H9 (cell line): ENCODE results near the gene NARF. TPM values are rescaled to one million over a fixed set of nuclear protein-coding genes. Genes with fewer than 3 reads are reported as not detected.
"Not testable (repeated sequence)": the region's sequence is repeated elsewhere in the genome, so short reads cannot be mapped to it uniquely, and the experiment has no call there.

Source experiments
- DNase-seq: peaks from one replicate; pipeline ENCODE4 v3.0.0-alpha.2; 2017
- H2AFZ ChIP-seq: one replicate; pipeline ENCODE4 v1.6.1; 2013; ENCODE audit warnings: mild to moderate bottlenecking, low read length, control low read depth, moderate library complexity
- H2AK5ac ChIP-seq: 2 replicates; pipeline ENCODE4 v1.6.1; 2013; ENCODE audit warnings: low read length, control low read depth, mixed read lengths; ENCODE audit not compliant: insufficient read length
- H2BK120ac ChIP-seq: one replicate; pipeline ENCODE4 v1.6.1; 2013; ENCODE audit warnings: low read depth, mild to moderate bottlenecking, low read length, control low read depth, inconsistent platforms; ENCODE audit not compliant: poor library complexity, severe bottlenecking
- H2BK12ac ChIP-seq: 2 replicates; pipeline ENCODE4 v1.6.1; 2013; ENCODE audit warnings: low read length, control low read depth, mixed read lengths, low read depth; ENCODE audit not compliant: insufficient read length
- H2BK15ac ChIP-seq: 2 replicates; pipeline ENCODE4 v1.6.1; 2013; ENCODE audit warnings: low read depth, low read length, control low read depth
- H2BK20ac ChIP-seq: one replicate; pipeline ENCODE4 v1.6.1; 2013; ENCODE audit warnings: low read depth, mild to moderate bottlenecking, low read length, control low read depth, inconsistent platforms; ENCODE audit not compliant: poor library complexity, severe bottlenecking
- H2BK5ac ChIP-seq: 2 replicates; pipeline ENCODE4 v1.6.1; 2013; ENCODE audit warnings: low read length, control low read depth, mixed read lengths; ENCODE audit not compliant: insufficient read length
- H3K14ac ChIP-seq: 2 replicates; pipeline ENCODE4 v1.6.1; 2013; ENCODE audit warnings: low read length, control low read depth; ENCODE audit not compliant: insufficient read depth
- H3K18ac ChIP-seq: 2 replicates; pipeline ENCODE4 v1.6.1; 2013; ENCODE audit warnings: low read depth, mild to moderate bottlenecking, mixed read lengths, low read length, control low read depth; ENCODE audit not compliant: insufficient read length
- H3K23ac ChIP-seq: 2 replicates; pipeline ENCODE4 v1.6.1; 2013; ENCODE audit warnings: low read length, control low read depth, mixed read lengths, low read depth; ENCODE audit not compliant: insufficient read length
- H3K23me2 ChIP-seq: 2 replicates; pipeline ENCODE4 v1.6.1; 2013; ENCODE audit warnings: low read depth, mild to moderate bottlenecking, mixed read lengths, low read length, control low read depth; ENCODE audit not compliant: insufficient read length, poor library complexity, severe bottlenecking
- H3K27ac ChIP-seq: 2 replicates; pipeline ENCODE4 v1.5.1; 2013; ENCODE audit warnings: low read length, control low read depth, mixed read lengths, low read depth; ENCODE audit not compliant: insufficient read length
- H3K27me3 ChIP-seq: 2 replicates; pipeline ENCODE4 v1.6.1; 2013; ENCODE audit warnings: low read length, control low read depth, inconsistent platforms; ENCODE audit not compliant: insufficient read depth
- H3K4ac ChIP-seq: 2 replicates; pipeline ENCODE4 v1.6.1; 2013; ENCODE audit warnings: low read depth, mild to moderate bottlenecking, control low read depth, inconsistent platforms, low read length, moderate library complexity
- H3K4me1 ChIP-seq: 2 replicates; pipeline ENCODE4 v1.6.1; 2013; ENCODE audit warnings: low read length, control low read depth, inconsistent platforms; ENCODE audit not compliant: insufficient read depth
- H3K4me2 ChIP-seq: 2 replicates; pipeline ENCODE4 v1.6.1; 2013; ENCODE audit warnings: low read length, control low read depth, mixed read lengths; ENCODE audit not compliant: insufficient read length, insufficient read depth
- H3K56ac ChIP-seq: 2 replicates; pipeline ENCODE4 v1.6.1; 2013; ENCODE audit warnings: low read depth, mild to moderate bottlenecking, mixed read lengths, low read length, control low read depth; ENCODE audit not compliant: insufficient read length
- H3K79me1 ChIP-seq: 2 replicates; pipeline ENCODE4 v1.6.1; 2013; ENCODE audit warnings: low read depth, mild to moderate bottlenecking, moderate library complexity, low read length, control low read depth, inconsistent platforms; ENCODE audit not compliant: insufficient read depth, poor library complexity, severe bottlenecking
- H3K79me2 ChIP-seq: 2 replicates; pipeline ENCODE4 v1.6.1; 2013; ENCODE audit warnings: low read length, control low read depth, inconsistent platforms; ENCODE audit not compliant: insufficient read depth
- H3K9ac ChIP-seq: 2 replicates; pipeline ENCODE4 v1.6.1; 2013; ENCODE audit warnings: low read length, control low read depth, mixed read lengths; ENCODE audit not compliant: insufficient read length; ENCODE audit errors: extremely low read depth
- H3K9me3 ChIP-seq: one replicate; pipeline ENCODE4 v1.6.1; 2013; ENCODE audit warnings: low read depth, low read length, inconsistent platforms; ENCODE audit not compliant: control insufficient read depth
- H3T11ph ChIP-seq: one replicate; pipeline ENCODE4 v1.6.1; 2013; ENCODE audit warnings: mild to moderate bottlenecking, low read length, control low read depth, inconsistent platforms
- H4K20me1 ChIP-seq: one replicate; pipeline ENCODE4 v1.6.1; 2013; ENCODE audit not compliant: control insufficient read depth, insufficient read length, insufficient read depth
- H4K5ac ChIP-seq: 2 replicates; pipeline ENCODE4 v1.6.1; 2013; ENCODE audit warnings: low read depth, mild to moderate bottlenecking, mixed read lengths, low read length, control low read depth; ENCODE audit not compliant: insufficient read length
- H4K8ac ChIP-seq: replicated peaks from 2 replicates; pipeline ENCODE4 v1.6.1; 2013; ENCODE audit warnings: low read length, control low read depth, mixed read lengths, low read depth; ENCODE audit not compliant: insufficient read length
- H4K91ac ChIP-seq: 2 replicates; pipeline ENCODE4 v1.6.1; 2013; ENCODE audit warnings: low read depth, mild to moderate bottlenecking, moderate library complexity, mixed read lengths, low read length, control low read depth; ENCODE audit not compliant: insufficient read length
- H3K27ac Mint-ChIP-seq, 3 experiments: 2 replicates in 2 of 3; 3 replicates in 1 of 3; pipeline ENCODE4 v1.8.0; 2020 to 2021; ENCODE audit warnings: mixed read lengths in 3 of 3, mild to moderate bottlenecking in 1 of 3, moderate library complexity in 1 of 3
- H3K27me3 Mint-ChIP-seq: 2 replicates; pipeline ENCODE4 v1.8.0; 2021; ENCODE audit warnings: low read depth, mild to moderate bottlenecking, moderate library complexity, mixed read lengths
- H3K36me3 Mint-ChIP-seq, 3 experiments: 2 replicates in 2 of 3; 3 replicates in 1 of 3; pipeline ENCODE4 v1.8.0; 2020 to 2021; ENCODE audit warnings: low read depth in 3 of 3, mixed read lengths in 3 of 3; ENCODE audit not compliant: insufficient read depth in 1 of 3
- H3K4me1 Mint-ChIP-seq, 2 experiments: 2 replicates each; pipeline ENCODE4 v1.8.0; 2020; ENCODE audit warnings: mixed read lengths in 2 of 2
- H3K4me3 Mint-ChIP-seq, 2 experiments: 2 replicates in 1 of 2; 3 replicates in 1 of 2; pipeline ENCODE4 v1.8.0; 2020 to 2021; ENCODE audit warnings: mild to moderate bottlenecking in 2 of 2, mixed read lengths in 2 of 2, moderate library complexity in 1 of 2
- H3K9me3 Mint-ChIP-seq, 2 experiments: 2 replicates in 1 of 2; 3 replicates in 1 of 2; pipeline ENCODE4 v1.8.0; 2020; ENCODE audit warnings: mild to moderate bottlenecking in 2 of 2, mixed read lengths in 2 of 2, moderate library complexity in 1 of 2
- WGBS: extraction: QIAGEN DNeasy Blood & Tissue Kit; methylation state at CpG from one replicate; pipeline ENCODE4 v1.1.7; 2013; ENCODE audit warnings: missing lambda C conversion rate, low lambda C conversion rate, mixed read lengths; ENCODE audit not compliant: insufficient read length; ENCODE audit errors: extremely low coverage; 5-methylcytosine and 5-hydroxymethylcytosine counted together
- total RNA-seq: library from RNA; stranded (reverse); gene quantifications from 2 replicates; pipeline ENCODE4 v1.2.1, GENCODE V29; 2021
- TF ChIP-seq, protein P1 (sequence below): fragments of 200-600 bp; sonication (generic); conservative IDR thresholded peaks from 3 replicates; pipeline ENCODE4 v1.8.0; 2021; ENCODE audit warnings: antibody characterized with exemption, mild to moderate bottlenecking

NARF gene
- total RNA-seq, 1 experiment from 2014 or later, result 124 TPM

DNA sequence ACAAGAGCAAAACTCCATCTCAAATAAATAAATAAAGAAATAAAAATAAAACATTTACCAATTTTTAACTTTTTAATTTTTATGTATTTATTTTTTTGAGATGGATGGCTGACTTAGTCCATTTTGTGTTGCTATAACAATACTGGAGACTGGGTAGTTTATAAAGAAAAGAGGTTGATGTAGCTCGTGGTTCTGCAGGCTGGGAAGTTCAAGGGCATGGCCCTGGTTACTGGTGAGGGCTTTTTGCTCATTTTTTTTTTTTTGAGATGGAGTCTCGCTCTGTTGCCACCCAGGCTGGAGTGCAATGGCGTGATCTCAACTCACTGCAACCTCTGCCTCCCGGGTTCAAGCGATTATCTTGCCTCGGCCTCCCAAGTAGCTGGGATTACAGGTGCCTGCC lies 46.8 kb downstream of the NARF start:
- Histone ChIP-seq H3K56ac (no peak overlapping the region), H2BK12ac (no peak overlapping the region), H3K23ac (no peak overlapping the region), H2AFZ (no peak overlapping the region), H3K4me1 (no peaks in the 10 kb centered on the region), H3K4ac (no peak overlapping the region), H2BK120ac (no peak overlapping the region), H3K79me2 (no peaks in the 10 kb centered on the region), H4K5ac (no peak overlapping the region), H2BK20ac (no peak overlapping the region), H3K9me3 (no peaks in the 10 kb centered on the region), H3K27me3 (no peaks in the 10 kb centered on the region), H3K79me1 (no peaks in the 10 kb centered on the region), H2BK15ac (no peak overlapping the region), H2AK5ac (no peak overlapping the region), H4K8ac (no peak overlapping the region), H3K23me2 (no peaks in the 10 kb centered on the region), H2BK5ac (no peak overlapping the region), H3K9ac (no peak overlapping the region), H3K4me2 (no peak overlapping the region), H3T11ph (no peak overlapping the region), H4K20me1 (no peaks in the 10 kb centered on the region), H3K27ac (no peak overlapping the region), H3K14ac (no peak overlapping the region), H3K18ac (no peak overlapping the region), H4K91ac (no peak overlapping the region)
- DNase-seq, result no peak
- TF ChIP-seq, protein P1, sequence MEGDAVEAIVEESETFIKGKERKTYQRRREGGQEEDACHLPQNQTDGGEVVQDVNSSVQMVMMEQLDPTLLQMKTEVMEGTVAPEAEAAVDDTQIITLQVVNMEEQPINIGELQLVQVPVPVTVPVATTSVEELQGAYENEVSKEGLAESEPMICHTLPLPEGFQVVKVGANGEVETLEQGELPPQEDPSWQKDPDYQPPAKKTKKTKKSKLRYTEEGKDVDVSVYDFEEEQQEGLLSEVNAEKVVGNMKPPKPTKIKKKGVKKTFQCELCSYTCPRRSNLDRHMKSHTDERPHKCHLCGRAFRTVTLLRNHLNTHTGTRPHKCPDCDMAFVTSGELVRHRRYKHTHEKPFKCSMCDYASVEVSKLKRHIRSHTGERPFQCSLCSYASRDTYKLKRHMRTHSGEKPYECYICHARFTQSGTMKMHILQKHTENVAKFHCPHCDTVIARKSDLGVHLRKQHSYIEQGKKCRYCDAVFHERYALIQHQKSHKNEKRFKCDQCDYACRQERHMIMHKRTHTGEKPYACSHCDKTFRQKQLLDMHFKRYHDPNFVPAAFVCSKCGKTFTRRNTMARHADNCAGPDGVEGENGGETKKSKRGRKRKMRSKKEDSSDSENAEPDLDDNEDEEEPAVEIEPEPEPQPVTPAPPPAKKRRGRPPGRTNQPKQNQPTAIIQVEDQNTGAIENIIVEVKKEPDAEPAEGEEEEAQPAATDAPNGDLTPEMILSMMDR, result no peak
- no peaks in the 10 kb centered on the region for H3K36me3 Mint-ChIP-seq
- WGBS, result no CpG with 5 or more reads among the region's 6 CpGs
- peaks cover 8% of the 10 kb centered on the region for H3K27me3 Mint-ChIP-seq
- no peak overlapping the region for H3K4me3 Mint-ChIP-seq
- H3K4me1 Mint-ChIP-seq, result peaks cover 3 to 8% of the 10 kb centered on the region in 2 experiments; a peak in 3 of 4 replicates
- H3K27ac Mint-ChIP-seq, result no peak overlapping the region
- H3K9me3 Mint-ChIP-seq, result peaks cover 0 to 3% of the 10 kb centered on the region in 2 experiments; a peak in 1 of 5 replicates

DNA sequence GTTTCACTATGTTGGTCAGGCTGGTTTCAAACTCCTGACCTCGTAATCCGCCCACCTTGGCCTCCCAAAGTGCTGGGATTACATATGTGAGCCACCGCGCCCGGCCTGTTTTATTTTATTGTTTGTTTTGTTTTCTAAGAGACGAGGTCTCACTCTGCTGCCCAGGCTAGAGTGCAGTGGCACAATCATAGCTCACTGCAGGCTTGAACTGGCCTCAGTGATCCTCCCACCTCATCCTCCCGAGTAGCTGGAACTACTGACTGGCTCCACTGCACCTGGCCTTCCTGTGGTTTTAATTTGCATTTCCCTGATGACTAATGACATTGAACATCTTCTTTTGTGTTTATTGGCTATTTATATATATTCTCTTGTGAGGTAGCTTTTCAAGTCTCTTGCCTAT lies 47.9 kb downstream of the NARF start:
- H2BK15ac ChIP-seq, H3K27me3 Mint-ChIP-seq, H3K9me3 ChIP-seq, H3K27ac ChIP-seq, H2AK5ac ChIP-seq, H2BK120ac ChIP-seq, H3K18ac ChIP-seq, H3K23ac ChIP-seq, H3K4me3 Mint-ChIP-seq, H3K4me1 Mint-ChIP-seq, H2BK5ac ChIP-seq, DNase-seq, H2BK12ac ChIP-seq, H4K91ac ChIP-seq, H3K36me3 Mint-ChIP-seq, H3K4me1 ChIP-seq, H3K14ac ChIP-seq, H3K79me1 ChIP-seq, H4K20me1 ChIP-seq, H3K4me2 ChIP-seq, H2AFZ ChIP-seq, H4K8ac ChIP-seq, H3K79me2 ChIP-seq, H3K9ac ChIP-seq, H3K23me2 ChIP-seq, H2BK20ac ChIP-seq, H3K56ac ChIP-seq, H3K27me3 ChIP-seq, H4K5ac ChIP-seq, H3K27ac Mint-ChIP-seq, H3K9me3 Mint-ChIP-seq, H3T11ph ChIP-seq, H3K4ac ChIP-seq: not testable (repeated sequence)
- no CpG with 5 or more reads among the region's 7 CpGs for WGBS
